ENCODE measurements around the gene OSBPL5.
A peak's percentile ranks its signal among the peaks of the same experiment; 100 is the strongest.

Gene OSBPL5

DNA sequence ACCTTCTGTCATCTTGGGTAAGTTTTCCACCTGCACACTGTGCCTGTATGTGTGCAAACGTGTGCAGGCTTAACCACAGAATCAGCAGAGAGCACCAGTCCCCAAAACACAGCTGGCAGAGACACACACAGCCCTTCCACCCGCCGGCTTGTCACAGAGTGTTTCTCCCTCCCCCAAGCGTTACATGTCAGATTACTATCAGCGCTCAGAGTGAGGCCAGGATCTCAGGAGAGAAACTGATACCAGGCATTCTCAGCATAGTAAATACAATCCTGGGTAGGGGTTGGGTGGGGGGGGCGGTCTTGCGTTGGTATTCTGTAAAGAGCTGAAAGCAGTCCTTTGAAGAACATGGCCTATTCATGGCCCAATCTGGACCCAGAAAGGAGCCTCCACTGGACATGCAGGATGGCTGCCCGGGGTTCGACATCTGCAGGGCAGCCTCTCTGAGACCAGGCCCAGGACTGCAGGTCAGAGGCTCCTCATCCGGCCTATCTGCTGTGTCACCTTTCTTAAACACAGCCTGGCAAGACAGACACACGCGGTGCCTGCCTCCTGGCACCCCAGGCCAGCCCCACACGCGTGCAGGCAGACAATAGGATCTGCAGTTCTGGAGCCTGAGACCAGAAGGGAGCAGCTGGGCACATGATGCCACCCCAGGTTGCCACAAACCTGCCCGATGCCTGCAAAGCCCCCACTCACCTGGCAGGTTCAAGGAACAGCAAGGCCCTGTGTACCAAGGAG, 1.7 kb downstream of the OSBPL5 start:
- peak overlapping the region; percentile 91 for H3K4me3 ChIP-seq (ENCODE audit: low read depth, low read length)
- TF ChIP-seq POLR2A (IDR thresholded peaks at IDR 0.05; ENCODE audit: extremely low read depth, insufficient read length) (no peak), MYC (IDR thresholded peaks at IDR 0.05; ENCODE audit: low read depth, low read length) (no peak), CTCF (IDR thresholded peaks at IDR 0.05; ENCODE audit: low read depth, low read length) (no peak)
- TF ChIP-seq, protein P1, sequence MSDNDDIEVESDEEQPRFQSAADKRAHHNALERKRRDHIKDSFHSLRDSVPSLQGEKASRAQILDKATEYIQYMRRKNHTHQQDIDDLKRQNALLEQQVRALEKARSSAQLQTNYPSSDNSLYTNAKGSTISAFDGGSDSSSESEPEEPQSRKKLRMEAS (IDR thresholded peaks at IDR 0.05; ENCODE audit: low read depth, low read length): no peak; the same call in 1 of the 2 replicates
- peak; percentile 39 for DNase-seq (ENCODE audit: low read depth)

GRCh38 chr11:3162410-3163240, 2.5 kb downstream of the OSBPL5 start:
- TF ChIP-seq POLR2A (IDR thresholded peaks at IDR 0.05; ENCODE audit: extremely low read depth, insufficient read length) (no peak), MYC (IDR thresholded peaks at IDR 0.05; ENCODE audit: low read depth, low read length) (no peak), CTCF (IDR thresholded peaks at IDR 0.05; ENCODE audit: low read depth, low read length) (no peak)
- TF ChIP-seq, protein P1 (IDR thresholded peaks at IDR 0.05; ENCODE audit: low read depth, low read length): no peak
- no peak for DNase-seq (ENCODE audit: low read depth)
- peak overlapping the region; percentile 91 for H3K4me3 ChIP-seq (ENCODE audit: low read depth, low read length)

- peak overlapping the region; percentile 91 for H3K4me3 ChIP-seq (ENCODE audit: low read depth, low read length)
- no peak for DNase-seq (ENCODE audit: low read depth)
- TF ChIP-seq, protein P1 (IDR thresholded peaks at IDR 0.05; ENCODE audit: low read depth, low read length): no peak
- TF ChIP-seq POLR2A (IDR thresholded peaks at IDR 0.05; ENCODE audit: extremely low read depth, insufficient read length) (no peak), MYC (IDR thresholded peaks at IDR 0.05; ENCODE audit: low read depth, low read length) (no peak), CTCF (IDR thresholded peaks at IDR 0.05; ENCODE audit: low read depth, low read length) (no peak)
Measured at GRCh38 chr11:3161720-3162409, 3.2 kb downstream of the OSBPL5 start.

DNA sequence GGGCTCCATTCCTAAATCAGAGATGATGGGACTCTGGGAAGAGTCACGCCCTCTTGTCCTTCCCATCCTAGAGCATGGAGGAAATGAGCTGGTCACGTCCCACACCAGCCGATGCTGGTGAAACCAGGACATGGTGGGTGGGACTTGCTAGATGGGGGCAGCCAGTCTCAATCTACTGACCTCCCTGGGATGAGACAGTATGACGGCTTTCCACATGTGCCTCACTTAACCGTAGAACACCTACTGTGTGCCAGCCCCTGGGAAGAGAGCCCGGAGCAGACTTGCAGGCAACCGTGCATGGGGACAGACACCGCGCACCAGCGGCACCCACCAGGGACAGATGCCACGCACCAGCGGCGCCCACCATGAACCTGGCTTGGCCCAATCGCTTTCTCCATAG, 3.8 kb downstream of the OSBPL5 start:
- H3K4me3 ChIP-seq (ENCODE audit: low read depth, low read length): peak overlapping the region; percentile 91
- DNase-seq (ENCODE audit: low read depth): no peak
- TF ChIP-seq MYC (IDR thresholded peaks at IDR 0.05; ENCODE audit: low read depth, low read length): no peak
- TF ChIP-seq, protein P1 (IDR thresholded peaks at IDR 0.05; ENCODE audit: low read depth, low read length): no peak

DNA sequence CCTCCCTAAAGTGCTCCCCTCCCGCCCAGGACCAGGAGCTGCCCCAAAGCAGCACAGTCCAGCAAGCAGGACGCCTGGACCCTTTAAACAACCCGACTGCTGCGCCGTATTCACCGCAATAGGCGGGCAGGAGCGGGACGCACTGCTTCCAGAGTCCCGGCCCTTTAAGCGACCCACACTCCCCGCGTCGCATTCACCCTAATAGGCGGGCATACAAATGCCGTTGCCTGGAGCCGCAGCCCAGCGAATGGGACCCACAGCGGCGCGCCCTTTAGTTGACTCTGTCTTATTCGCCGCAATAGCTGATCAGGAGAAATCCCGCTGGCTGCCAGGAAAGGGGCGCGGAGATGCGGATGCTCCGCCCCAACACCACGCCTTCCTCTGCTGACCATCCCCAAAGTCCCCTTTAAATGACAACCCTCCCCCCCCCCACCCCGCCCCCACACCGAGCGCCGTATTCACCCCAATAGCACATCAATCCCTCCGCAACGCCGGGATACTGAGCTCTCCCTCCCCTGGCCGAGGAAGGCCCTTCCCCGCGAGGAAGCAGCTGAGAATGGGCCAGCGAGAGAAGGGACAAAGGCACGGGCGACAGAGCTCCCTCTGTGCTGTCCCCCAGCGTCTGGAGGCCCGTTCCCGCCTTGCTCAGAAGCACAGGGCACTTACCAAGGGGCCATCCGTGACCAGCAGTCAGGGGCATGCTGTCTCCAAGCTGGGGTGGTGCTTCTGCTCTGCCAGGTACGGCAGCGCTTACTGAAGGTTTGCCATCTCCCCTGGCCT, 4.7 kb downstream of the OSBPL5 start:
- DNase-seq (ENCODE audit: low read depth): peak; percentile 92
- H3K4me3 ChIP-seq (ENCODE audit: low read depth, low read length): peak overlapping the region; percentile 91
- no peak for TF ChIP-seq CTCF (IDR thresholded peaks at IDR 0.05; ENCODE audit: low read depth, low read length)
- TF ChIP-seq, protein P1 (IDR thresholded peaks at IDR 0.05; ENCODE audit: low read depth, low read length): no peak
- no peak for TF ChIP-seq MYC (IDR thresholded peaks at IDR 0.05; ENCODE audit: low read depth, low read length)
- no peak for TF ChIP-seq POLR2A (IDR thresholded peaks at IDR 0.05; ENCODE audit: extremely low read depth, insufficient read length)

All from NB4 (cell line).